Colonic mucosa (tissue), 4 donors: ENCODE measurements around the gene SVOP. TPM values are rescaled to one million over a fixed set of nuclear protein-coding genes. Genes with fewer than 3 reads are reported as not detected.

Experiments
- DNase-seq: peaks from one replicate; pipeline ENCODE4 v3.0.0-alpha.2; 2020
- H3K27ac ChIP-seq: fragments of 200-600 bp; one replicate; pipeline ENCODE4 v1.8.0; 2021
- H3K27me3 ChIP-seq: fragments of 200-600 bp; one replicate; pipeline ENCODE4 v1.8.0; 2021
- H3K36me3 ChIP-seq: fragments of 200-600 bp; one replicate; pipeline ENCODE4 v1.8.0; 2021
- H3K4me1 ChIP-seq: fragments of 200-600 bp; one replicate; pipeline ENCODE4 v1.8.0; 2021; ENCODE audit warnings: mild to moderate bottlenecking
- H3K4me3 ChIP-seq: fragments of 200-600 bp; one replicate; pipeline ENCODE4 v1.8.0; 2021
- H3K9ac ChIP-seq, 2 donors: one replicate each; pipeline ENCODE4 v1.7.0; 2013; ENCODE audit warnings: control low read depth in 2 of 2, low read depth in 2 of 2, low read length in 2 of 2
- H3K9me3 ChIP-seq: fragments of 200-600 bp; one replicate; pipeline ENCODE4 v1.8.0; 2021
- intact Hi-C: fragments of 100-400 bp; cut with DNase I; formaldehyde crosslinking; loops from one replicate; pipeline ENCODE4 v1.14.1; 2022
- total RNA-seq, 2 donors: library from RNA; stranded (reverse); fragmentation: NEBNext Ultra II Directional in 1 of 2; extraction: Animal tissue kit (Norgen Biotek cat#: 25700) in 1 of 2; gene quantifications; one replicate each; pipeline ENCODE4 v1.2.1, GENCODE V29; 2021
- TF ChIP-seq, protein P1 (sequence below): fragments of 200-600 bp; IDR thresholded peaks from one replicate; pipeline ENCODE4 v1.8.0; 2022; ENCODE audit warnings: antibody characterized with exemption, mild to moderate bottlenecking
- donor health status: healthy.
- donor health status: DM: no; HTN: no; CAD: no.
- donor health status: DM: no; HTN: no; CAD: no.

SVOP gene
- total RNA-seq, 2 donors from 2014 or later = 0.15 to 0.50 TPM

- no peaks in the 10 kb centered on the region for H3K27me3 ChIP-seq
- H3K4me1 ChIP-seq = no peaks in the 10 kb centered on the region
- no peak for DNase-seq
- no peaks in the 10 kb centered on the region for H3K36me3 ChIP-seq
- TF ChIP-seq, protein P1, sequence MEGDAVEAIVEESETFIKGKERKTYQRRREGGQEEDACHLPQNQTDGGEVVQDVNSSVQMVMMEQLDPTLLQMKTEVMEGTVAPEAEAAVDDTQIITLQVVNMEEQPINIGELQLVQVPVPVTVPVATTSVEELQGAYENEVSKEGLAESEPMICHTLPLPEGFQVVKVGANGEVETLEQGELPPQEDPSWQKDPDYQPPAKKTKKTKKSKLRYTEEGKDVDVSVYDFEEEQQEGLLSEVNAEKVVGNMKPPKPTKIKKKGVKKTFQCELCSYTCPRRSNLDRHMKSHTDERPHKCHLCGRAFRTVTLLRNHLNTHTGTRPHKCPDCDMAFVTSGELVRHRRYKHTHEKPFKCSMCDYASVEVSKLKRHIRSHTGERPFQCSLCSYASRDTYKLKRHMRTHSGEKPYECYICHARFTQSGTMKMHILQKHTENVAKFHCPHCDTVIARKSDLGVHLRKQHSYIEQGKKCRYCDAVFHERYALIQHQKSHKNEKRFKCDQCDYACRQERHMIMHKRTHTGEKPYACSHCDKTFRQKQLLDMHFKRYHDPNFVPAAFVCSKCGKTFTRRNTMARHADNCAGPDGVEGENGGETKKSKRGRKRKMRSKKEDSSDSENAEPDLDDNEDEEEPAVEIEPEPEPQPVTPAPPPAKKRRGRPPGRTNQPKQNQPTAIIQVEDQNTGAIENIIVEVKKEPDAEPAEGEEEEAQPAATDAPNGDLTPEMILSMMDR = no peak
- intact Hi-C loops = no loop called here
- H3K27ac ChIP-seq = no peak overlapping the region
- no peak overlapping the region for H3K4me3 ChIP-seq
- H3K9me3 ChIP-seq = no peaks in the 10 kb centered on the region
- no peak overlapping the region for H3K9ac ChIP-seq
Measured at GRCh38 chr12:108922918-108923317, 98.0 kb downstream of the SVOP start.

- no peak overlapping the region for H3K9ac ChIP-seq
- H3K36me3 ChIP-seq = no peaks in the 10 kb centered on the region
- H3K27me3 ChIP-seq = no peaks in the 10 kb centered on the region
- H3K27ac ChIP-seq = no peak overlapping the region
- intact Hi-C loops = no loop called here
- no peaks in the 10 kb centered on the region for H3K4me1 ChIP-seq
- no peak for DNase-seq
- TF ChIP-seq, protein P1 = no peak
- H3K4me3 ChIP-seq = no peak overlapping the region
- no peaks in the 10 kb centered on the region for H3K9me3 ChIP-seq
Measured at GRCh38 chr12:108921946-108922345, 98.9 kb downstream of the SVOP start.

DNA sequence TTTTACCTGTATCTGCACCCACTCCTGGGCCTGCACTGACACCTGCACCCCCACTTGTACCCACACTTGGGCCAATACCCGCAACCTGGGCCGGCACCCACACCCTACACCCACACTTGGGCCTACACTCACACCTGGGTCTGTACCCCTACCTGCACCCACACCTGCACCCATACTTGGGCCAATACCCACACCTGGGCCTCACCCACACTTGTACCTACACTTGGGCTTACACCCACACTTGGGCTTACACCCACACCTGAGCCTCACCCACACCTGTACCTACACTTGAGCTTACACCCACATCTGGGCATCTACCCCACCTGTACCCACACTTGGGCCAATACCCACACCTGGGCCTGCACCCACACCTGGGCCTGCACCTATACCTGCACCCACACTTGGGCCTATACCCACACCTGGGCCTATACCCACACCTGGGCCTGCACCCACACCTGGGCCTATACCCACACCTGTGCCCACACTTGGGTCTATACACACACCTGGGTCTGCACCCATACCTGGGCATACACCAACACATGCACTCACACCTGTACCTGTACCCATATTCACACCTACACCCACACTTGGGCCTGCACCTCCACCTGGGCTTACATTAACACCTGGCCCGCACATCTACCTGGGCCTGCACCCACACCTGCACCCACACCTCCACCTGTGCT lies 101.8 kb downstream of the SVOP start:
- intact Hi-C loops = no loop called here
- H3K4me1 ChIP-seq = no peaks in the 10 kb centered on the region
- no peak overlapping the region for H3K27ac ChIP-seq
- H3K9me3 ChIP-seq = no peaks in the 10 kb centered on the region
- DNase-seq = no peak
- TF ChIP-seq, protein P1 = no peak
- no peaks in the 10 kb centered on the region for H3K27me3 ChIP-seq
- H3K9ac ChIP-seq = no peak overlapping the region
- no peaks in the 10 kb centered on the region for H3K36me3 ChIP-seq
- H3K4me3 ChIP-seq = no peak overlapping the region

- Histone ChIP-seq H3K36me3 (no peaks in the 10 kb centered on the region), H3K9me3 (no peaks in the 10 kb centered on the region), H3K4me3 (no peak overlapping the region), H3K4me1 (no peaks in the 10 kb centered on the region), H3K27ac (no peak overlapping the region), H3K27me3 (no peaks in the 10 kb centered on the region), H3K9ac (no peak overlapping the region)
- DNase-seq = no peak
- TF ChIP-seq, protein P1 = no peak
- intact Hi-C loops = no loop called here
Measured at GRCh38 chr12:108918206-108918605, 102.7 kb downstream of the SVOP start.

GRCh38 chr12:108916336-108916735 lies 104.5 kb downstream of the SVOP start:
- Histone ChIP-seq H3K4me1 (no peaks in the 10 kb centered on the region), H3K9ac (no peak overlapping the region), H3K36me3 (no peaks in the 10 kb centered on the region), H3K27ac (no peak overlapping the region), H3K27me3 (no peaks in the 10 kb centered on the region), H3K9me3 (no peaks in the 10 kb centered on the region), H3K4me3 (no peak overlapping the region)
- TF ChIP-seq, protein P1 = no peak
- no peak for DNase-seq
- intact Hi-C loops = no loop called here
